T-cell (primary cell): ENCODE measurements around the gene AGBL1. TPM values are rescaled to one million over a fixed set of nuclear protein-coding genes. Genes with fewer than 3 reads are reported as not detected.

Experiments used
- ATAC-seq, 4 experiments: fragments of 200-7000 bp in 3 of 4; fragments of 150-1000 bp in 1 of 4; cut with Tn5 transposase; replicated peaks in 1 of 4; 1 replicate in 3 of 4; 2 replicates in 1 of 4; pipeline ENCODE4 v1.10.0; 2021; ENCODE audit warnings: moderate library complexity in 3 of 4, mild to moderate bottlenecking in 2 of 4, moderate number of reproducible peaks in 1 of 4
- CTCF ChIA-PET, 2 donors: fragments of 300-600 bp; sonication (Branson Sonifier 250); formaldehyde crosslinking; loops; one replicate each; lab custom pipeline; 2022; ENCODE audit warnings: antibody characterized with exemption in 2 of 2; lab: Charles Lee
- POLR2A ChIA-PET, 2 donors: fragments of 300-600 bp; sonication (Branson Sonifier 250); formaldehyde crosslinking; loops; one replicate each; lab custom pipeline; 2022; ENCODE audit warnings: antibody characterized with exemption in 2 of 2; lab: Charles Lee
- DNase-seq, 35 experiments: peaks; one replicate each; pipeline versions ENCODE4 v3.0.0 to v3.0.0-alpha.2; 2013 to 2023
- H3K27ac ChIP-seq: one replicate; pipeline ENCODE4 v1.5.1; 2013; ENCODE audit warnings: low read length
- H3K27me3 ChIP-seq, 2 experiments: replicated peaks in 1 of 2; 1 replicate in 1 of 2; 2 replicates in 1 of 2; pipeline versions ENCODE4 v1.6.1 to v1.7.0; 2013; ENCODE audit warnings: low read length in 1 of 2, mixed read lengths in 1 of 2; ENCODE audit not compliant: control insufficient read depth in 2 of 2, insufficient read depth in 2 of 2; ENCODE audit errors: extremely low read depth in 1 of 2
- H3K36me3 ChIP-seq, 2 donors: 1 replicate in 1 of 2; 2 replicates in 1 of 2; pipeline versions ENCODE4 v1.6.1 to v1.7.0; 2013; ENCODE audit warnings: low read length in 1 of 2; ENCODE audit not compliant: control insufficient read depth in 2 of 2, insufficient read depth in 1 of 2; ENCODE audit errors: extremely low read depth in 1 of 2
- H3K4me1 ChIP-seq, 2 experiments: 1 replicate in 1 of 2; 2 replicates in 1 of 2; pipeline versions ENCODE4 v1.6.1 to v1.7.0; 2013; ENCODE audit warnings: low read length in 2 of 2, mixed read lengths in 1 of 2; ENCODE audit not compliant: insufficient read depth in 2 of 2, control insufficient read depth in 1 of 2; ENCODE audit errors: extremely low read depth in 1 of 2
- H3K4me3 ChIP-seq, 2 donors: 1 replicate in 1 of 2; 2 replicates in 1 of 2; pipeline versions ENCODE4 v1.5.1 to v1.7.0; 2013; ENCODE audit warnings: mild to moderate bottlenecking in 2 of 2, low read length in 1 of 2, moderate library complexity in 1 of 2; ENCODE audit not compliant: control insufficient read depth in 1 of 2; ENCODE audit errors: extremely low read depth in 1 of 2
- H3K9me3 ChIP-seq: 2 replicates; pipeline ENCODE4 v1.7.0; 2013
- H3K27ac Mint-ChIP-seq, 2 donors: one replicate each; pipeline ENCODE4 v1.8.0; 2020 to 2021; ENCODE audit warnings: mild to moderate bottlenecking in 2 of 2, mixed read lengths in 2 of 2
- H3K27me3 Mint-ChIP-seq, 2 donors: one replicate each; pipeline ENCODE4 v1.8.0; 2021 to 2022; ENCODE audit warnings: mixed read lengths in 2 of 2
- H3K36me3 Mint-ChIP-seq: one replicate; pipeline ENCODE4 v1.8.0; 2021; ENCODE audit warnings: mixed read lengths
- H3K4me1 Mint-ChIP-seq, 3 donors: one replicate each; pipeline ENCODE4 v1.8.0; 2020 to 2022; ENCODE audit warnings: mixed read lengths in 3 of 3, mild to moderate bottlenecking in 1 of 3
- H3K4me3 Mint-ChIP-seq, 3 donors: one replicate each; pipeline ENCODE4 v1.8.0; 2020 to 2022; ENCODE audit warnings: mild to moderate bottlenecking in 3 of 3, mixed read lengths in 3 of 3, moderate library complexity in 3 of 3
- H3K9me3 Mint-ChIP-seq, 3 donors: one replicate each; pipeline ENCODE4 v1.8.0; 2020 to 2022; ENCODE audit warnings: mixed read lengths in 3 of 3
- WGBS: methylation state at CpG from one replicate; pipeline ENCODE4 v1.1.5; 2013; ENCODE audit warnings: missing lambda C conversion rate; ENCODE audit not compliant: insufficient coverage; 5-methylcytosine and 5-hydroxymethylcytosine counted together
- total RNA-seq, 35 experiments: library from RNA in 6 of 35; stranded (reverse) in 6 of 35; fragments of 120-200 nt in 1 of 35; gene quantifications; one replicate each; pipeline versions ENCODE4 v1.2.1 to v1.2.4 and lab custom pipeline; 2013 to 2026

Gene AGBL1
- total RNA-seq, 5 donors from 2014 or later (not counting 1 experiment from before 2014, with no cell fraction given) = not detected

GRCh38 chr15:86834115-86834863 lies 754.6 kb downstream of the AGBL1 start:
- Histone ChIP-seq H3K4me1 (no peaks in the 10 kb centered on the region), H3K36me3 (no peaks in the 10 kb centered on the region), H3K27ac (no peak overlapping the region), H3K27me3 (no peaks in the 10 kb centered on the region), H3K4me3 (no peak overlapping the region), H3K9me3 (no peaks in the 10 kb centered on the region)
- CTCF ChIA-PET = no interaction called here
- ATAC-seq (no peak), DNase-seq (no peak)
- no peaks in the 10 kb centered on the region for H3K36me3 Mint-ChIP-seq
- POLR2A ChIA-PET = no interaction called here
- no peak overlapping the region for H3K4me3 Mint-ChIP-seq
- 100% methylated on average over 1 of the region's 7 CpGs for WGBS
- H3K4me1 Mint-ChIP-seq = no peaks in the 10 kb centered on the region
- H3K9me3 Mint-ChIP-seq = peaks cover 0 to 3% (median 3%) of the 10 kb centered on the region in 3 donors
- peaks cover 0 to 9% of the 10 kb centered on the region in 2 donors for H3K27me3 Mint-ChIP-seq
- H3K27ac Mint-ChIP-seq = no peak overlapping the region

DNA sequence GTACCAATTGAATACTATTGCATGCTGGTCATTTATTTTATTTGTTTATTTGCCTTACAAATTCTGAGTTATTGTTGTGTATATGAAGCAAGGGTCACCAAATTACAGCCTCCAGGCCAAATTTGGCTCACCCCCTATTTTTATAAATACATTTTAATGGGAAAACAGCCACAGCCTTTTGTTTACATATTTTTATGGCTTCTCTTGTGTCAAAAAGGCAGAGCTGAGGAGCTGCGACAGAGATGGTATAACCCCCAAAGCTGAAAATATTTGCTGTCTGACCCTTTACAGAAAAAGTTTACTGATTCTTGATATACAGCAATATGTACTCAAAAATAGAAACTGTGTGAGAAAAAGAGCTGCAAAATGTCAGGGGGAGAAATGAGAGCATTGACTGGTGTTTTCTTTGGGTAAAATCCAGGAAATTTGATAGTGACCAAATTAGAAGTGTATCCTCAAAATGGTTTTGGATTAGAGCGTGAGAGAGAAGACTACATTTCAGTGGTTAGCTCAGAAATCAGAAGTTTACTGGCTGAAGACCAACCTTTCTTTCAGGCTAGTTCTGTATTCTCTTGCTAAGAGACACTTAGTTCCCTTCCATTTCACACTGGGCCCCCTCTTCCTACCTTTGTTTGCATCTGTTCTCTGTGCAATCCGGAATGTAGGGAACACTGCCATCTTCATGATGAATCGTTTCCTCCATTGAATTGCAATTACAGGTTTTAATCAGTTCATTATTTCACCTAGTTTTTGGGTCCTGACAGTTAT lies 757.8 kb downstream of the AGBL1 start:
- H3K4me3 ChIP-seq = no peak overlapping the region
- H3K27ac ChIP-seq = no peak overlapping the region
- 44% methylated on average over 2 of the region's 4 CpGs for WGBS
- ATAC-seq (no peak), DNase-seq (no peak)
- ChIA-PET CTCF (no interaction called here), POLR2A (no interaction called here)
- Mint-ChIP-seq H3K4me1 (no peaks in the 10 kb centered on the region), H3K27me3 (peaks cover 3 to 6% of the 10 kb centered on the region in 2 donors), H3K27ac (no peak overlapping the region), H3K36me3 (no peaks in the 10 kb centered on the region), H3K4me3 (no peak overlapping the region), H3K9me3 (peaks cover 0 to 3% (median 3%) of the 10 kb centered on the region in 3 donors)
- no peaks in the 10 kb centered on the region for H3K27me3 ChIP-seq
- H3K36me3 ChIP-seq = no peaks in the 10 kb centered on the region
- H3K9me3 ChIP-seq = no peaks in the 10 kb centered on the region
- H3K4me1 ChIP-seq = no peaks in the 10 kb centered on the region

DNA sequence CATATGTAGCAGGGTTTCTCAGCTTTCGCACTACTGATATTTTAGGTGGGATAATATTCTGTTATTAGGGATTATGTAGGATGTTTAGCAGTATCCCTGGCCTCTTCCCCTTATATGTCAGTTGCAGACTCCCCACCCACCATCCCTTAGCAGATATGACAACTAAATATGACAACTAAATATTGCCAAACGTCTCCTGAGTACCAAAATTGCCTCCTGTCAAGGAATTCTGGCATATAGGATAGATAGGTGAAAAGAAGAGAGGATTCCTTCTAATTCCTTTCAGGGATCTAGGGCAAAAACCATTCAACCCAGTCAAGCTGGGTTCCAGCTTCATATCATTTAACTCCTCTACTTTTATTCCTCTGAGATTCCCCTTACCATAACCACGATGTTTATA lies 759.8 kb downstream of the AGBL1 start:
- no peaks in the 10 kb centered on the region for H3K36me3 ChIP-seq
- no peak overlapping the region for H3K27ac ChIP-seq
- ATAC-seq (no peak), DNase-seq (no peak)
- no peaks in the 10 kb centered on the region for H3K4me1 ChIP-seq
- H3K27ac Mint-ChIP-seq = no peak overlapping the region
- ChIA-PET POLR2A (no interaction called here), CTCF (no interaction called here)
- no peaks in the 10 kb centered on the region for H3K27me3 ChIP-seq
- no peak overlapping the region for H3K4me3 Mint-ChIP-seq
- H3K9me3 Mint-ChIP-seq = no peaks in the 10 kb centered on the region
- H3K9me3 ChIP-seq = no peaks in the 10 kb centered on the region
- H3K4me3 ChIP-seq = no peak overlapping the region
- no peaks in the 10 kb centered on the region for H3K4me1 Mint-ChIP-seq
- H3K36me3 Mint-ChIP-seq = no peaks in the 10 kb centered on the region
- WGBS = no CpG with 5 or more reads among the region's 3 CpGs
- peaks cover 0 to 3% of the 10 kb centered on the region in 2 donors for H3K27me3 Mint-ChIP-seq

- Histone ChIP-seq H3K9me3 (no peaks in the 10 kb centered on the region), H3K4me1 (no peaks in the 10 kb centered on the region), H3K27ac (no peak overlapping the region), H3K27me3 (no peaks in the 10 kb centered on the region), H3K4me3 (no peak overlapping the region), H3K36me3 (no peaks in the 10 kb centered on the region)
- no peak overlapping the region for H3K27ac Mint-ChIP-seq
- peaks cover 0 to 2% (median 0%) of the 10 kb centered on the region in 3 donors for H3K9me3 Mint-ChIP-seq
- ATAC-seq (no peak), DNase-seq (no peak)
- POLR2A ChIA-PET = no interaction called here
- H3K27me3 Mint-ChIP-seq = peaks cover 0 to 3% of the 10 kb centered on the region in 2 donors
- no peak overlapping the region for H3K4me3 Mint-ChIP-seq
- WGBS = no CpG with 5 or more reads among the region's 2 CpGs
- H3K36me3 Mint-ChIP-seq = no peaks in the 10 kb centered on the region
- no peaks in the 10 kb centered on the region for H3K4me1 Mint-ChIP-seq
- CTCF ChIA-PET = no interaction called here
Observed at GRCh38 chr15:86840996-86841395, 761.3 kb downstream of the AGBL1 start.

- DNase-seq (no peak), ATAC-seq (no peak)
- ChIA-PET CTCF (no interaction called here), POLR2A (interaction anchor here in 1 of 2 donors (0.6 kb wide), 1 partner anchor 12 kb away, joined by 5 read pairs; no protein-coding TSS in a partner anchor)
- Mint-ChIP-seq H3K27me3 (peaks cover 0 to 3% of the 10 kb centered on the region in 2 donors), H3K4me3 (no peak overlapping the region), H3K4me1 (no peaks in the 10 kb centered on the region), H3K36me3 (no peaks in the 10 kb centered on the region), H3K27ac (no peak overlapping the region), H3K9me3 (peaks cover 0 to 2% (median 0%) of the 10 kb centered on the region in 3 donors)
- 83% methylated on average over 1 of the region's 1 CpG for WGBS
- Histone ChIP-seq H3K4me3 (no peak overlapping the region), H3K4me1 (no peaks in the 10 kb centered on the region), H3K36me3 (no peaks in the 10 kb centered on the region), H3K9me3 (no peaks in the 10 kb centered on the region), H3K27me3 (no peaks in the 10 kb centered on the region), H3K27ac (no peak overlapping the region)
Observed at GRCh38 chr15:86842199-86842598, 762.5 kb downstream of the AGBL1 start.

- H3K27ac ChIP-seq = no peak overlapping the region
- H3K27ac Mint-ChIP-seq = no peak overlapping the region
- peaks cover 0 to 3% of the 10 kb centered on the region in 2 experiments for H3K27me3 ChIP-seq
- DNase-seq = no peak
- no peaks in the 10 kb centered on the region for H3K9me3 ChIP-seq
- ATAC-seq = no peak
- H3K36me3 ChIP-seq = no peaks in the 10 kb centered on the region
- H3K4me1 Mint-ChIP-seq = no peaks in the 10 kb centered on the region
- H3K4me3 ChIP-seq = no peak overlapping the region
- H3K9me3 Mint-ChIP-seq = peaks cover 0 to 2% (median 0%) of the 10 kb centered on the region in 3 donors
- no CpG with 5 or more reads among the region's 2 CpGs for WGBS
- H3K27me3 Mint-ChIP-seq = peaks cover 0 to 10% of the 10 kb centered on the region in 2 donors
- no peaks in the 10 kb centered on the region for H3K36me3 Mint-ChIP-seq
- ChIA-PET CTCF (no interaction called here), POLR2A (no interaction called here)
- H3K4me3 Mint-ChIP-seq = no peak overlapping the region
- H3K4me1 ChIP-seq = no peaks in the 10 kb centered on the region
Observed at GRCh38 chr15:86846036-86846435, 766.4 kb downstream of the AGBL1 start.
